Measurements from ENCODE around the gene FAAP100.
A peak's percentile ranks its signal among the peaks of the same experiment; 100 is the strongest.

FAAP100 gene

GRCh38 chr17:81556175-81556691 lies 4.1 kb upstream of the FAAP100 start:
- no peak overlapping the region for H3K4me3 ChIP-seq (replicated peaks; ENCODE audit: low read depth, low read length)
- TF ChIP-seq CTCF (IDR thresholded peaks at IDR 0.05; ENCODE audit: low read length, missing control alignments): no peak
- DNase-seq (ENCODE audit: low read depth): peak; percentile 13

GRCh38 chr17:81553616-81554181 lies 1.5 kb upstream of the FAAP100 start:
- peak; percentile 96 for DNase-seq (ENCODE audit: low read depth)
- H3K4me3 ChIP-seq (replicated peaks; ENCODE audit: low read depth, low read length): peak overlapping the region; percentile 86
- no peak for TF ChIP-seq CTCF (IDR thresholded peaks at IDR 0.05; ENCODE audit: low read length, missing control alignments)

GRCh38 chr17:81553018-81553615 lies 964 bp upstream of the FAAP100 start:
- DNase-seq (ENCODE audit: low read depth): peak; percentile 75
- H3K4me3 ChIP-seq (replicated peaks; ENCODE audit: low read depth, low read length): peak overlapping the region; percentile 86
- no peak for TF ChIP-seq CTCF (IDR thresholded peaks at IDR 0.05; ENCODE audit: low read length, missing control alignments)

- DNase-seq (ENCODE audit: low read depth): no peak
- no peak for TF ChIP-seq CTCF (IDR thresholded peaks at IDR 0.05; ENCODE audit: low read length, missing control alignments)
- H3K4me3 ChIP-seq (replicated peaks; ENCODE audit: low read depth, low read length): peak overlapping the region; percentile 86
These were observed 502 bp downstream of the FAAP100 start for GRCh38 chr17:81551458-81552243.

- no peak for TF ChIP-seq CTCF (IDR thresholded peaks at IDR 0.05; ENCODE audit: low read length, missing control alignments)
- H3K4me3 ChIP-seq (replicated peaks; ENCODE audit: low read depth, low read length): peak overlapping the region; percentile 86
- no peak for DNase-seq (ENCODE audit: low read depth)
These were observed 1.2 kb downstream of the FAAP100 start for GRCh38 chr17:81550830-81551457.

GRCh38 chr17:81550285-81550684 lies 1.9 kb downstream of the FAAP100 start:
- no peak for TF ChIP-seq CTCF (IDR thresholded peaks at IDR 0.05; ENCODE audit: low read length, missing control alignments)
- no peak for DNase-seq (ENCODE audit: low read depth)
- no peak overlapping the region for H3K4me3 ChIP-seq (replicated peaks; ENCODE audit: low read depth, low read length)

Data from fibroblast of pulmonary artery (primary cell).